HepG2 (cell line): ENCODE data around the gene ME3. TPM values are rescaled to one million over a fixed set of nuclear protein-coding genes. Genes with fewer than 3 reads are reported as not detected.

Source experiments
- ATAC-seq: fragments of 200-7000 bp; cut with Tn5 transposase; 3 replicates; pipeline ENCODE4 v1.9.1; 2020; ENCODE audit warnings: mild to moderate bottlenecking, moderate library complexity
- BruUV-seq: library from RNA; stranded (reverse); fragments of 400-500 nt; replicated peaks from 2 replicates; lab custom pipeline; 2021; lab: Mats Ljungman, UMichigan
- CTCF ChIA-PET: fragments of 300-600 bp; formaldehyde crosslinking; extraction: SDS; loops from one replicate; lab custom pipeline; 2021; ENCODE audit warnings: low total read pairs, inconsistent platforms, low intra/inter-chr PET ratio; lab: Yijun Ruan, JAX
- POLR2A ChIA-PET: fragments of 350-600 bp; sonication (Branson Sonifier 250); formaldehyde crosslinking; loops from one replicate; lab custom pipeline; 2020; ENCODE audit warnings: antibody characterized with exemption, inconsistent platforms; lab: Yijun Ruan, JAX
- DNase-seq: peaks from one replicate; pipeline ENCODE4 v3.0.0-alpha.2; 2015; ENCODE audit warnings: low spot score
- FAIRE-seq: peaks from 3 replicates; lab custom pipeline; 2011; peaks lifted over from hg19 to GRCh38; lab: Jason Lieb, UNC
- H2AFZ ChIP-seq: one replicate; pipeline ENCODE4 v1.6.1; 2011; ENCODE audit warnings: low read length, inconsistent platforms
- H3K27ac ChIP-seq: fragments of 300-600 bp; 3 replicates; pipeline ENCODE4 v1.8.0; 2011; ENCODE audit warnings: mixed run types, mild to moderate bottlenecking, mixed read lengths, low read length, inconsistent platforms; ENCODE audit not compliant: insufficient read depth; ENCODE audit errors: extremely low read length
- H3K27me3 ChIP-seq, 2 experiments: fragments of 200-600 bp in 1 of 2; 2 replicates in 1 of 2; 3 replicates in 1 of 2; pipeline versions ENCODE4 v1.6.0 to v1.8.0; 2011; ENCODE audit warnings: low read length in 2 of 2, mild to moderate bottlenecking in 2 of 2, moderate library complexity in 2 of 2, inconsistent platforms in 1 of 2; ENCODE audit not compliant: insufficient read depth in 2 of 2, control insufficient read depth in 1 of 2
- H3K36me3 ChIP-seq, 2 experiments: fragments of 200-600 bp in 1 of 2; replicated peaks in 1 of 2; 2 replicates in 1 of 2; 3 replicates in 1 of 2; pipeline versions ENCODE4 v1.5.1 to v1.8.0; 2011; ENCODE audit warnings: low read length in 2 of 2, inconsistent platforms in 1 of 2; ENCODE audit not compliant: insufficient read depth in 2 of 2, control insufficient read depth in 1 of 2
- H3K4me1 ChIP-seq: 2 replicates; pipeline ENCODE4 v1.5.1; 2012; ENCODE audit warnings: low read length, inconsistent platforms; ENCODE audit not compliant: insufficient read depth
- H3K4me2 ChIP-seq: 2 replicates; pipeline ENCODE4 v1.6.0; 2011; ENCODE audit warnings: low read depth, low read length, inconsistent platforms
- H3K4me3 ChIP-seq, 3 experiments: fragments of 200-600 bp in 1 of 3; sonication (generic), shearing (Covaris generic) in 1 of 3; replicated peaks in 1 of 3; 2 replicates each; pipeline ENCODE4 v1.5.1; 2011 to 2016; ENCODE audit warnings: low read length in 3 of 3, inconsistent platforms in 2 of 3, low read depth in 2 of 3, mild to moderate bottlenecking in 2 of 3, control low read depth in 1 of 3, mixed read lengths in 1 of 3; ENCODE audit not compliant: insufficient read depth in 1 of 3
- H3K79me2 ChIP-seq: one replicate; pipeline ENCODE4 v1.6.1; 2011; ENCODE audit warnings: low read length, inconsistent platforms; ENCODE audit not compliant: insufficient read depth
- H3K9ac ChIP-seq: 2 replicates; pipeline ENCODE4 v1.6.0; 2011; ENCODE audit warnings: mild to moderate bottlenecking, low read depth, low read length, inconsistent platforms; ENCODE audit not compliant: insufficient read depth
- H3K9me3 ChIP-seq: 2 replicates; pipeline ENCODE4 v1.5.1; 2012; ENCODE audit warnings: mild to moderate bottlenecking, low read length
- H4K20me1 ChIP-seq: 2 replicates; pipeline ENCODE4 v1.6.0; 2011; ENCODE audit warnings: inconsistent platforms, mild to moderate bottlenecking, low read length, moderate library complexity; ENCODE audit not compliant: insufficient read depth
- AHDC1 ChIP-seq: sonication (generic); formaldehyde crosslinking; IDR thresholded peaks from 2 replicates; pipeline ENCODE4 v1.5.1; 2020; ENCODE audit warnings: mild to moderate bottlenecking, missing genetic modification reagents, borderline replicate concordance
- ARNTL ChIP-seq: sonication (generic); formaldehyde crosslinking; IDR thresholded peaks from 2 replicates; pipeline ENCODE4 v1.4.0; 2020; ENCODE audit warnings: mild to moderate bottlenecking, missing genetic modification reagents
- EED ChIP-seq: sonication (generic); formaldehyde crosslinking; IDR thresholded peaks from 2 replicates; pipeline ENCODE4 v1.5.0; 2020; ENCODE audit warnings: mild to moderate bottlenecking, missing genetic modification reagents
- FOXC1 ChIP-seq: sonication (generic); formaldehyde crosslinking; IDR thresholded peaks from 2 replicates; pipeline ENCODE4 v1.8.0; 2022; ENCODE audit warnings: mild to moderate bottlenecking, missing genetic modification reagents, borderline replicate concordance
- SMARCE1 ChIP-seq: fragments of 450-650 bp; IDR thresholded peaks from 2 replicates; pipeline ENCODE4 v1.6.1; 2017; ENCODE audit warnings: borderline replicate concordance
- TRIM24 ChIP-seq: sonication (generic); formaldehyde crosslinking; IDR thresholded peaks from 2 replicates; pipeline ENCODE4 v1.8.0; 2022; ENCODE audit warnings: mild to moderate bottlenecking, missing genetic modification reagents
- XRCC5 ChIP-seq: fragments of 200-400 bp; formaldehyde crosslinking; optimal IDR thresholded peaks from 2 replicates; pipeline ENCODE3; 2017; ENCODE audit warnings: mild to moderate bottlenecking, low read length
- ZNF142 ChIP-seq: sonication (generic); formaldehyde crosslinking; IDR thresholded peaks from 2 replicates; pipeline ENCODE4 v1.4.0; 2020; ENCODE audit warnings: missing genetic modification reagents
- ZNF615 ChIP-seq: sonication (generic); formaldehyde crosslinking; IDR thresholded peaks from 2 replicates; pipeline ENCODE4 v1.5.0; 2020; ENCODE audit warnings: mild to moderate bottlenecking, missing genetic modification reagents, borderline replicate concordance
- WGBS: methylation state at CpG from one replicate; pipeline ENCODE4 v1.1.6; 2017; ENCODE audit warnings: low lambda C conversion rate; 5-methylcytosine and 5-hydroxymethylcytosine counted together
- in situ Hi-C: cut with HindIII; loops from 2 replicates; pipeline ENCODE4 v1.10.0; 2017; ENCODE audit warnings: low pct_unique_long_range_greater_than_20kb; ENCODE audit not compliant: extremely low pct_ligation_motif_present
- intact Hi-C: fragments of 100-400 bp; cut with micrococcal nuclease; formaldehyde crosslinking; loops from one replicate; pipeline ENCODE4 v1.10.0; 2022; ENCODE audit not compliant: unreplicated experiment
- polyA plus RNA-seq, 8 experiments: library from polyadenylated mRNA; depleted of rRNA in 3 of 8; stranded (reverse) in 7 of 8; unstranded in 1 of 8; fragments of >200 nt; fragmentation: Illumina TruSeq in 4 of 8; extraction: Trizol in 4 of 8; gene quantifications; 2 replicates each; pipeline versions ENCODE4 v1.2.1 to v1.2.3, GENCODE V29; 2011 to 2016; ENCODE audit warnings: low read depth in 4 of 8, missing spikeins in 1 of 8, mixed read lengths in 1 of 8; ENCODE audit not compliant: insufficient read depth in 1 of 8
- total RNA-seq, 5 experiments: library from RNA; depleted of rRNA; stranded (reverse); fragments of >200 nt; fragmentation: Illumina TruSeq; extraction: Trizol; gene quantifications; 2 replicates each; pipeline ENCODE4 v1.2.3, GENCODE V29; 2016; ENCODE audit warnings: low read depth in 1 of 5

The ME3 gene
- total and polyA plus RNA-seq, 2 of the 13 experiments (the other 11 are each of a cell fraction or from before 2014, with no cell fraction given), result not detected

GRCh38 chr11:86558841-86559240 is 113.6 kb downstream of the ME3 start:
- no peak overlapping the region for H3K9ac ChIP-seq
- TF ChIP-seq ZNF615 (CRISPR knock-in tag) (no peak), FOXC1 (no peak), ARNTL (CRISPR knock-in tag) (no peak), XRCC5 (no peak), SMARCE1 (no peak), ZNF142 (no peak), AHDC1 (CRISPR knock-in tag) (no peak), EED (CRISPR knock-in tag) (no peak), TRIM24 (CRISPR knock-in tag) (no peak)
- no peaks in the 10 kb centered on the region for H3K79me2 ChIP-seq
- no peaks in the 10 kb centered on the region for H3K4me1 ChIP-seq
- BruUV-seq, result no TSS peak
- no peak for ATAC-seq
- H3K4me2 ChIP-seq, result no peak overlapping the region
- H3K4me3 ChIP-seq, result no peak overlapping the region
- ChIA-PET CTCF (no interaction called here), POLR2A (no interaction called here)
- H3K36me3 ChIP-seq, result no peaks in the 10 kb centered on the region
- no peaks in the 10 kb centered on the region for H3K9me3 ChIP-seq
- intact Hi-C loops (no loop called here), in situ Hi-C loops (no loop called here)
- no peak overlapping the region for H2AFZ ChIP-seq
- no peaks in the 10 kb centered on the region for H4K20me1 ChIP-seq
- H3K27me3 ChIP-seq, result no peaks in the 10 kb centered on the region; a peak in 1 of 5 replicates
- DNase-seq, result no peak
- no peak for FAIRE-seq
- H3K27ac ChIP-seq, result no peak overlapping the region
- WGBS, result 67% methylated on average over 2 of the region's 2 CpGs
